Superior temporal gyrus (tissue), 1 donor: ENCODE data around the gene AUTS2.
A peak's percentile ranks its signal among the peaks of the same experiment; 100 is the strongest.
"Not testable (repeated sequence)": the region's sequence is repeated elsewhere in the genome, so short reads cannot be mapped to it uniquely, and the experiment has no call there.

Experiments used
- DNase-seq: peaks from one replicate; pipeline ENCODE4 v3.0.0-alpha.2; 2016; ENCODE audit errors: extremely low spot score

Gene AUTS2

DNA sequence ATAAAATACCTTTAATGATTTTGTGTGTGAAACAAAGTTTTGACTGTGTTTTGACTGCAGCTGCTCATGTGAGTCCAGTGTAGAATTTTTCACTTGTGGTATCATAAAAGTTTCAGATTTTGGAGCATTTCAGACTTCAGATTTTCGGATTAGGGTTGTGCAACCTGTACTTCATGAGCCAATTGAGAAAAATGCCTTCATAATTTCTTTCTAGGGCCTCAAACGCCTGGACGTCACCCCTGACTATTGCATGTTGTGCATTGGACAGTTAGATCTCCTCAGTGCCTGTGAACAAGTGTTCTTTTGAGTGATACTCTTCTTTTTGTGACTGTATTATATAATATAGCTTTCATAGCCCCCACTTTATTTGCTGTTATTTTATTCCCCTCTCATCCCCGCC, 161.1 kb downstream of the AUTS2 start:
- DNase-seq, result no peak

DNA sequence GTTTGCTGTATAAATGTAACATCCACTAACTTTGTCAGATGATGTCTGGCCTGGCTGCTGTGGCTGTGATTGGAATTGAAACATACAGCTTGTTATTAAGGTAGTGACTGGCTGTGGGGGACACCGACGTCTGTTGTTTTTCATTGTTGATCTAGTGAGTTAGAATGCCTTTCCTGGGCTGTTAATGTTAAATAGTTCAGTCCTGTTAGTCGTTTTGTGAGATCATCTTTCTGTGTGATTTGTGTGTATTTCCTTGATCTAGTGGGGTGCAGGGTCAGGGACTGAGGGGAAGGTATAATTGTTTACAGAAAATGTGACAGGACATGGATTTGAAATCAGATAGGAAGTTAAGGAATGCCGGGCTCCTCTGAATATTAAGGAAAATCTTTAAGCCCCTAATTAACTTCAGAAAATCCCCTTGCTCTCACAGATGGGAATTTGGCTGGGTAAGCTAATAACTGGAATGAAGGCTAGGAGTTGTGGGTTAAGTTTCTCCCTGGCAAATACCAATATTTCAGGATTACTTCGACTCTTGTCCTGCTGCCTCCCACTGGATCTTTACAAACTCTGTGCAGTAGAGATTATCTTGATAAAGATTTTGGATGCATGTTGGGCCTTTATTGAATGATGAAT, 163.1 kb downstream of the AUTS2 start:
- DNase-seq, result no peak

DNA sequence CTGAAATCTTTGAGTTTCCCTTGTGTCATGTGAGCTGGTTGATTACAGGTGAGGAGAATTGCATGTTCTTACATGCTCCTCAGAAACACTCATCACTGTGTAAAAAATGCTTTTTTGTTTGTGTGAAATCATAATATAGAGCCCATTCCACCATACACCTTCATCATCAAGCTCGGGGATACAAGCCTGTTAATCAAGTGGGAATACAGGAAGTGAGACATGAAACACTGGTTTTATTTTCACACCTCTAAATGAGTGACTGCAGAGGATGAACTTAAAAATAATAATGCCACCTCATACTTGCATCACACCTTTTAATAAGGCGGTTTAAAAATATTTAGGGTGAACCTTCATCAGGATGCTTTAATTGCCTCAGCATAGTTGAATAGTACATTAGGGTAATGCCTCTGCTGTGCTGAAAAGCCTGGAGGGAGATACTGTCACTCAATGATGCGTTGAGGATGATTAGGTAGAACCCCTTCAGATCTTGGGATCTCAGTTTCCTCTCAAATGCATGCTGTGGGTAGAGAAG, 164.6 kb downstream of the AUTS2 start:
- DNase-seq, result no peak

DNA sequence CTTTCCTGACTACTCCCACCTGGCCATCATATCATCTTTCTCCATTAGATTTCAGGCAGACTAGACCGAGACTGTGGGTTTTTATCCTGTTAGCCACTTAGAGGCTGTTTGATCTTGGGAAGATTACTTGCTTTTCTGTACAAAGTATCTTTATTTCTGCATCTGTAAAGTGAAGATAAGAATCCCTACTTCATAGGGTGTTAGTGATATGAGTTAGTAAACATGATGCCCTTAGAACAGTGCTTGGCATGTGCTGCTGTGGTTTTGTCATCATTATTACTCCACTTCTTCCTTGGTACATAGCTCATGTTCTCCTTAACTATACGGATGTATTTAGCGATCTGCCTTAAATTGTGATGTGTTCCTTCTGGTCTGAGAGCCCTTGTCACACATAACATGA, 165.2 kb downstream of the AUTS2 start:
- no peak for DNase-seq

DNA sequence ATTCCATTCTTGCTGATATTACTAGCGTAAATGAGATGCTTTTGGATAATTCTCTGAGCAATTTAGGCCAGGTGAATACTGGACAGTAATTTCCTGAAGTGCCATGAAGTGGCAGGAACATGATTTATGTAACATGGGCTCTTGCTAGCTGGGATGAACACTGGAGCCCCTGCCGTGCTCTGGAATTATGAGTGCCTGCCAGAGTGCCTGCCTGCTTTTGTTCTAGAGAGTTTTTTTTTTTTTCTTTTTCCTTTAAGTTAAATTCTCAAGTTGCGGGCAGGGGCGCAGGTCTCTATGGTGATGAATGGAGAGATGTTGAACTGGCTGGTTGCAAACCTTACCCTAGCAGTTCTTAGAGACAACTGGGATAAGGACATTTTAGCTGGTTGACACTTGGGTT, 165.9 kb downstream of the AUTS2 start:
- DNase-seq, result no peak

DNA sequence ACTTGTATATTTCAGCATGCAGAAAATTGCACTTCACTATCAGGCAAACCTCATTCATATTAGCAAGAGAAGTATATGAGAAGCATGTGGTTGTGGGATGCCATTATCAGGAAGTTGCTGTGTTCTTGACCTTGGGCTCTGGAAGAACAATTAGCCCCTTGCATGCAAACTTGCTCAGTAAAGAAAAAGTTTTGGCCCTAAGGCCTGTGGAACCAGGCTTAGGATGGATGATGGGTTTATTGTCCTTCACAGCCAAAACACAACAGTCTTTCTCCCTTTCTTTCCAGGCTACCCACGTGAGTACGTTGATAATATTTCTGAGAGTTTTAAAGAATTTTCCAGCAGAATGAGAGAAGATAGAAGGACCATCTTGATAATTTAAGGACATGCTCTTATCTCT, 166.4 kb downstream of the AUTS2 start:
- no peak for DNase-seq

DNA sequence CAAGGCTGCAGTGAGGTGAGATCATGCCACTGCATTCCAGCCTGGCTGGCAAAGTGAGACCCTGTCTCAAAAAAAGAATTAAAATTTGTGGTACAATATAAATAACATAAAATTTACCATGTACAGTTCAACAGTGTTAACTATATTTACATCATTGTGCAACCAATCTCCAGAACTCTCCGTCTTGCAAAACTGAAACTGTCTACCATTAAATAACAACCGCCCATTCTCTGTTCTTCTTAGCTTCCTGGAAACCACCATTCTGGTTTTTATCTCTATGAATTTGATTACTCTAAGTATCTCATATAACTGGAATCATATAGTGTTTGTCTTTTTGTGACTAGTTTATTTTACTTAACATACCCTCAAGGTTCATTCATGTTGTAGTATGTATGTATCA, 167.6 kb downstream of the AUTS2 start:
- no peak for DNase-seq

DNA sequence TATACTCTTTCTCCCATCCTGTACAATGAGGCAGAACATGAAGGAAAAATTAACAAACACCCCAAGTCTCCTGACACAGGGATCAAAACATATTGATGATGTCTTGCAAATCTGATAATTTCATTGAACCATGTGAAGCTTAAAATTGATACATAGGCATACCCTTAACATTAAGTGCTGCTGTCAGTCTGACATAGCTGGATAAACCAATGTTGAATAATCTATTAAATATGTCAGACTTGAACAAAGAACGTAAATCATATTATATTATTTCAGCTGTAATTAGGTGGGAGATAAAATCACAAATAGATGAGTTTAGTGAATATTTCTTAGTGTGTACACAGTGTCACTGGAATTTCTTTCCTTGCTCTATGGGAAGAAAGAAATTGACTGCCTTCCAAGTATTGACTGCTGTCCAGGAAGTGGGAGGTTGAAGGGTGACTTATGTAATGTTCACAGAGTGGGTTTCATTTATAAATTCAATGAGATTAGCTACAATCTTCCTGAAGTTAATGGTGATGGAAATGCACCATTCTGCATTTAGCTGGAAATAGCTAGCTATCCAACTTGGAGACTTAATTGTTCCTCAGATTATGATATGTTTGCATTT, 170.8 kb downstream of the AUTS2 start:
- no peak for DNase-seq

DNA sequence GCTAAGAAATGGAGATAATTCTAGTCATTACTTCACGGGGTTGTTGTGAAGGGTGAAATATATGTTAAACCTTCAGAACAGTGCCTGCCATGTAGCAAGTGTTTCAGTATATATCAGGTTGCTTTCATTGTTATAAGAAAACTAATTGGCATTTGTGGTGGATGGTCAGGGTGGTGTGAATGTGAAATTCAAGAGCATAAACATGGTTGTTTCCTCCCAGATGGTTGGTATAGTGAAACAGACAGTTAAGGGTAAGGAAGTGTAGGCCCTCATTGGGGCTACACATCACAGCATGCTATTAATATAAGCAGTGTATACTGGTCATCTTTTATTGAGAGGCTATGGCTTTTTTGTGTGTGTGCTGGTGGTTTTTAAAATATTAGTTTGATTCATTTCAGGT, 171.6 kb downstream of the AUTS2 start:
- no peak for DNase-seq

DNA sequence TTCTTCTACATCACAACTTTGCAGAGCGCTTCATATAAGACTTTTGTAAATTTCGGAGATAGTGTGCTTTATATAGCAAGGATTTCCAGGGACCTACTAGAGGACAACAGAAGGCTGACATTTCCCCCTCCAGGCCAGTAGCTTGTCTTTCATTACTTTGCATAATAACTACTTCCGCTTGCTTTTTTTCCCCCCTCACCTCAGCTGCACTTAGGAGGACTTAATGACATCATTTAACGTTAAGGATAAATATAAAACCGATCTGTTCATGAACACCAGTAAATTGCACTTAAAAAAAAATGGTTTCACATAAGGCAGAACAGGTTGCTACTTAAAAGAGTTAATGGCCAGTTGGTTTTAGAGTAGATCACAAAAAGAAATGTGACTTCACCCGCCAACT, 172.3 kb downstream of the AUTS2 start:
- no peak for DNase-seq

DNA sequence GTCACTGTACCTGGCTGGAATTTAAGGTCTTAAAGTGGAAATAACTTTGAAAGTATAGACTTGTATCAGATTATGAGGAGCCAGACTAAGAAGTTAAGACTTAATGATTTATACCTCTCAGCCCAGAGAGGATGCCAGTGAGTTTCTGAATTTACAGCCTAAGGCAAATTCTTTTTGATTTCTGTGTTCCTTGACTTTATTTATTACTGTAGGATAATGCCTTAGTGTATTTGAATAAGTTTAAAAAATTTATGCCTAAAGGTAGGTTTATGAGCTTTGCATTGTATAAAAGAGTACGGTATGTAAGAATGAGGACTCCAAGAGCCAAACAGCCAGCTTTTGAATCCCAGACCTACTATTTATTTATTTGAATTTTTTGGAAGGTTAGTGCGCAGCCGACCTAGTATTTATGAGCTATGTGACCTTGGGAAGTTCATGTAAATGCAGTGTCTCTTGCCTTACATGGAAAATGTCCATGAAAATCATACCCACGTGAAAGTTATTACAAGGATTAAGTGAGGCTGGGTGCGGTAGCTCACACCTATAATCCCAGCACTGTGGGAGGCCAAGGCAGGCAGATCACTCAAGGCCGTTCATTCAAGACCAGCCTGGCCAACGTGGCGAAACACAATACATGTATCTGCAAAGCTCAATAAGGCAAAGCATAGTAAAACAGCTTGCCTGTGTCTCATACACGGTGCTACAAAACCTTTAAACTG, 174.6 kb downstream of the AUTS2 start:
- no peak for DNase-seq

DNA sequence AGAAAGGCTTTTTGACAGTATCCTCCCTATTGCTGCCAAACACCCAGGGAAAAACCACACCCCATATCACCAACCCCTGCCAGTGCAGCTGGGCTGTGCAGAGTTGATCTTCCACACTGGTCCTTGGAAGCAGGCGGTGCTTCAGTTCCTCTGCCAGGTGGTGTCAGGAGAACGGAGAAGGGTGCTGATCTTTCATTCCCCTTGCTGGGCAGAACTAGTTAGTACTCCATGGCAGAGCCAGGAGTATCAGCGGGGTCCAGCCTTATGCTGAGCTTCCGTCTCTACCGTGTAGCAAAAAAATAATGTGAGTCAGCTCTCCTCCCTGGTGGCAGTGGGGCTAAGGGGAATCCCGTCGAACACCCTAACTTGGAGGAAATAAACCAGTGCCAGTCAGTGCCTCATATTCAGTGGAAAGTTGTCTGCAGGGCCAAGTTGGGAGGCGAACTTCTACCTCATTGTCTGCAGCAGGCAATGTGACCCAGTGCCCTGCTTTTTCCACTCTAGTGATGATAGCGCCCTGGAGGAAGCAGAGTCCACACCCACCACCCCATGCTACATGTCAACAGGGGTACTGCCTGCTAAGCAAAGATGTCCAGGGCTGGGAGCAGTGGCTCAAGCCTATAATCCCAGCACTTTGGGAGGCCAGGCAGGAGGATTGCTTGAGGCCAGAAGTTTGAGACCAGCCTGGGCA, 175.4 kb downstream of the AUTS2 start:
- no peak for DNase-seq

DNA sequence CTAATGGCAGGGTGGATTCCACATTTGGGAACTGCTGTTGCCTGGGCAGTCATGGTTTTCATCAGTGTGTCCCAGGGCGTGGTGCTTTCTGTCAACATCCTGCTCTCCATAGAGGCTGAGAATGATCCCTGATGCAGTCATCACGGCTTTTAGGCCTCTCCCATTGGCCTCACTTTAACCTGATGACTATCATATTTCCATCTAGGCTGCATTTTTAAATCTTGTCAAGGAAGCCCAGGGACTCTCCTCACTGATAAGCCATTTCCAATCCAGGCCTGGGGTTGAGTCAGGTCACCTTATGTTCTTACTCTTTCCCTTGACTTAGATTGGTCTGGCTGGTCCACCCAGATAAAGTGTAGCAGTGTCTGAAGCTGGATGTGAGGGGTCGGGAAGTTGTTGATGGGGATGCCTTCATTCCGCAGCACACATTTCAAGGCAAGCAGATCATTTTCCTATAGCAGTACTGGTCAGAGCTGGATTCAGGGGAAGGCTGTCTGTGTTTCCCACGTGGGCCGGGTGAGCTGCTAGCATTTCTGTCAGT, 177.0 kb downstream of the AUTS2 start:
- DNase-seq, result no peak

DNA sequence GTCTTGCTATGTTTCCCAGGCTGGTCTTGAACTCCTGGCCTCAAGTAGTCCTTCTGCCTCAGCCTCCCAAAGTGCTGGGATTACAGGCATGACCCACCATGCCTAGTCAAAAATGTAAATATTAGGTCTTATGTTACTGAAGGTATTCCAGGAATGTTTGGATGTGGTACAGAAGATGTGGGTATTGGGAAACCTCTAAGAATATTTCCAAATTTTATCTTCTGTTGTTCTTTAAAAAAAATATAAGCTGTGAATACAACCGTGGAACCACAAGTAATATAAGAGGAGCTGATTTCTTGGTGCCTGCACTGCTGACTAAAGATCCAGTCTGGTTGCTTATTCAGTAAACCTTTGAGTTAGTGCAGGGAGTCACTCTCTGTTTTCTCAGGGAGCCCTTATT, 178.3 kb downstream of the AUTS2 start:
- DNase-seq, result no peak

DNA sequence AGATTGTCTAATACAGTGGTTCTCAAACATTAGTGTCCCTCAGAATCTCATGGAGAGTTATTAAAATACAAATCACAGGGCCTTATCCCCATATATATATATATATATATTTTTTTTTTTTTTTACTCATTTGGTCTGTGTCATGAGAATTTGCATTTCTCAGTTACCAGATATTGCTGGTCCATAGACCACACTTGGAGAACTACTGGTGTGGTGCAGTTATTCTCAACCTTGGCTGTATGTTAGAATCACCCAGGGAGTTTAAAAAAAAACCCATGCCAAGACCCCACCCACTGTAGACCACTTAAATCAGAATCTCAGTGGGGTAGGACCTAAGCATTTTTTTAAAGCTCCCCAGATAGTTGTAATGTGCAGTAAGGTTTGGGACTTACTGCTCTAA, 179.9 kb downstream of the AUTS2 start:
- DNase-seq, result no peak

DNA sequence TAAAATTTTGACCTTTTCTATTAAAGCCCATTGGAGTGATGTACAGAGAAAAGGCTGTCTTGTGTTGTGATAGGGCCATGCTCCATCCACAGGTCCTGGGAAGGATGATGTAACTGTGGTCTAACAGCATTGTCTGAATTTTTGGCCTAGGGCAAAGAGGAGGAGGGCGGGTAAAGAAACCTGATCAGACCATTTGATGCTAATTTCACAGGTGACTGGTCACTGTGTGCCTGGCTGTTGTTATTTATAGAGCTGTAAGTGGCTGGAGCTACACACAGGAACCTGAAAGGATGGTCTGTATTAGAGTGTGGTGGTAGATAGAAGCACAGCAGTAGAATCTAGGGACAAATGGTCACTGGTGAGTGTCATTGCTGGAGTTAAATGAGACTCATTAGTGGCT, 182.1 kb downstream of the AUTS2 start:
- DNase-seq, result no peak

DNA sequence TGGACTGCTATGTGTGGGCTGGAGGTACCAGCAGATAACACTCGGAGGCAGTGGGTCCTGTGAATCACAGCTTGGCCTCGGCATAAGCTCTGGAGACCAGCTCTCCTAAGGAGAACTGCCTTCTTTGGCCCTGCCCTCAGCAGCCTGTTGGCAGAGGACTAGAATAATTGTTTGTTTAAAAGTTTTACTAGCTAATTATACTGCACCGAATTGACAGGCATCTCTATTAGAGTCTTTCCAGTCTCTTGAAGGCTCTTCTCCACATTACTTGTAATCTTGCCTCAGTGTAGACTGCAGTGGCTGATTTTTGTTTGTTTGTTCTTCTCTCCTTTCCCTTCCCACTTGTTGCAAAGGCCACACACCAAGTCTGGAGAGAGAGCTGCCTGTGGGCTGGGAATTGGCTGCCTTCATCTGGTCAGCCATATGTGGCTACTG, 183.2 kb downstream of the AUTS2 start:
- no peak for DNase-seq

DNA sequence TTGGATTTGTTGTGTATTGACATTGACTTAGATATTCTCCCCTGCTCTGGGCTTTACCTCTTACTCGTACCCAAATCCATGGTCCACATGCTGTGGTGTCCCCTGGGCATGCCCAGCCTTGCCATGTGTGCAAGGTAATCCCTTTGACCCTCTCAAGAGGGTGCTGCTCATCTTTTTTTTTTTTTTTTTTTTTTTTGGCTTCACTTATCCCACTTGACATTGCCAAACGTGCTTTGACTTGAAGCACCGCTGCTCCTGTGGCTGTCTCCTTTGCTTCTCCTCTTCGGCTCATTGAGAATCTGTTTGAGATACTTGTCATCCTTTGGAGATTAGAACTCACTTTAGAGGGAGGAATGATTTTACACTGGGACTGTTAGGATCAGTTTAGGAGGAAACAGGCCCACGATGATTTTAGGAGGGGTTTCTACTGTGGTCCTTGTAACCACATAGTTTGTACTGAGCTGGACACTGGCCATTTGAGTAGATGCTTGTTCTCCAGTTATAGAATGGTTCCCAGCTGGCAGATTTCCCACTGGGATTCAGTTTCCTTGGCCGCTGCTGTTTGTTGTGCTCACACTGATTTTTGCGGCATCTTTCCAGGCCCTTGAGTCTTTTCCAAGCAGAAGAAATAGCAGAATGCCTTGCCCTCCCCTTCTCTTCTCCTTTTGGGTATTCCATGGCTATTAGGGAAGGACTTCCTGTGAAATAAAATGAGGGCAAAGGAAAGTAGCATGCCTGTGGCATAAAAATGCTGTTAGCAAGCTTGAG, 184.8 kb downstream of the AUTS2 start:
- DNase-seq, result peak; percentile 67

DNA sequence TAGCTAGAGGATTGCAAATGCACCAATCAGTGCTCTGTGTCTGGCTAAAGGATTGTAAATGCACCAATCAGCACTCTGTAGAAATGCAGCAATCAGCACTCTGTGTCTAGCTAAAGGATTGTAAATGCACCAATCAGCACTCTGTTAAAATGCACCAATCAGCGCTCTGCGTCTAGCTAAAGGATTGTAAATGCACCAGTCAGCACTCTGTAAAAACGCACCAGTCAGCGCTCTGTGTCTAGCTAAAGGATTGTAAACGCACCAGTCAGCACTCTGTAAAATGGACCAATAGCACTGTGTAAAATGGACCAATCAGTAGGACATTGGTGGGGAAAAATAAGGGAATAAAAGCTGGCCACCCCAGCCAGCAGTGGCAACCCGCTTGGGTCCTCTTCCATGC, 187.9 kb downstream of the AUTS2 start:
- DNase-seq, result not testable (repeated sequence)

DNA sequence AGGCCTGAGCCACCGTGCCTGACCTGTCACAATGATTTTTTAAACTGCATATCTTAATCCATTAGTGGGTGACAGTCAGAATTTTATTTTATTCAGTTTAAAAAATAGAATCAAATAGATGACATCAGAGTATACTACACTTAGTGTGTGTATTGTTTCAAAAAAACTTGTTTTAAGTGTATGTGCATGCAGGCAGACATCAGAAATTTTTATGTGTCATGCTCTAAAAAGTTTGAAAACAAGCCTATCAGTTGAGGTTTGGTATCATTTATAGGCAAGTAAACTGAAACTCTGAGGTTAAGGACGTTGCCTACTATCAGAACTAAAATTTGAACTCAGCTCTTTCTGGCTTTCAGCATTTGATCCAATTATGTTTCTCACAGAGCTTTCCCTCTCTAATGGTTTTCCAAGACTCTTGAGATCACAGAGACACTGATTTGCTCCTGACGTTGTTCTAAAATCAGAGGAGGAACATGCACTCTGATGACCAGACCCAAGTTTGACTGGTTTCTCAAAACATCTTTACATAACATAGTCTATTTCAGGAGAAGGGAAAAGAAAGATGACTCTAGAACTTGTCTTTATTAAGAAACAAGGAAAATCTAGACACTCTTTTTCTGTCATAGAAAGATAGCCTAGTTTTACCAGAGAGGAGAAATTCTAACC, 188.6 kb downstream of the AUTS2 start:
- DNase-seq, result no peak
